H9 (cell line): ENCODE data around the gene TIRAP. TPM values are rescaled to one million over a fixed set of nuclear protein-coding genes. Genes with fewer than 3 reads are reported as not detected.

Experiments
- DNase-seq: peaks from one replicate; pipeline ENCODE4 v3.0.0-alpha.2; 2017
- H2AFZ ChIP-seq: one replicate; pipeline ENCODE4 v1.6.1; 2013; ENCODE audit warnings: mild to moderate bottlenecking, low read length, control low read depth, moderate library complexity
- H2AK5ac ChIP-seq: 2 replicates; pipeline ENCODE4 v1.6.1; 2013; ENCODE audit warnings: low read length, control low read depth, mixed read lengths; ENCODE audit not compliant: insufficient read length
- H2BK120ac ChIP-seq: one replicate; pipeline ENCODE4 v1.6.1; 2013; ENCODE audit warnings: low read depth, mild to moderate bottlenecking, low read length, control low read depth, inconsistent platforms; ENCODE audit not compliant: poor library complexity, severe bottlenecking
- H2BK12ac ChIP-seq: 2 replicates; pipeline ENCODE4 v1.6.1; 2013; ENCODE audit warnings: low read length, control low read depth, mixed read lengths, low read depth; ENCODE audit not compliant: insufficient read length
- H2BK15ac ChIP-seq: 2 replicates; pipeline ENCODE4 v1.6.1; 2013; ENCODE audit warnings: low read depth, low read length, control low read depth
- H2BK20ac ChIP-seq: one replicate; pipeline ENCODE4 v1.6.1; 2013; ENCODE audit warnings: low read depth, mild to moderate bottlenecking, low read length, control low read depth, inconsistent platforms; ENCODE audit not compliant: poor library complexity, severe bottlenecking
- H2BK5ac ChIP-seq: 2 replicates; pipeline ENCODE4 v1.6.1; 2013; ENCODE audit warnings: low read length, control low read depth, mixed read lengths; ENCODE audit not compliant: insufficient read length
- H3K14ac ChIP-seq: 2 replicates; pipeline ENCODE4 v1.6.1; 2013; ENCODE audit warnings: low read length, control low read depth; ENCODE audit not compliant: insufficient read depth
- H3K18ac ChIP-seq: 2 replicates; pipeline ENCODE4 v1.6.1; 2013; ENCODE audit warnings: low read depth, mild to moderate bottlenecking, mixed read lengths, low read length, control low read depth; ENCODE audit not compliant: insufficient read length
- H3K23ac ChIP-seq: 2 replicates; pipeline ENCODE4 v1.6.1; 2013; ENCODE audit warnings: low read length, control low read depth, mixed read lengths, low read depth; ENCODE audit not compliant: insufficient read length
- H3K23me2 ChIP-seq: 2 replicates; pipeline ENCODE4 v1.6.1; 2013; ENCODE audit warnings: low read depth, mild to moderate bottlenecking, mixed read lengths, low read length, control low read depth; ENCODE audit not compliant: insufficient read length, poor library complexity, severe bottlenecking
- H3K27ac ChIP-seq: 2 replicates; pipeline ENCODE4 v1.5.1; 2013; ENCODE audit warnings: low read length, control low read depth, mixed read lengths, low read depth; ENCODE audit not compliant: insufficient read length
- H3K27me3 ChIP-seq: 2 replicates; pipeline ENCODE4 v1.6.1; 2013; ENCODE audit warnings: low read length, control low read depth, inconsistent platforms; ENCODE audit not compliant: insufficient read depth
- H3K4ac ChIP-seq: 2 replicates; pipeline ENCODE4 v1.6.1; 2013; ENCODE audit warnings: low read depth, mild to moderate bottlenecking, control low read depth, inconsistent platforms, low read length, moderate library complexity
- H3K4me1 ChIP-seq: 2 replicates; pipeline ENCODE4 v1.6.1; 2013; ENCODE audit warnings: low read length, control low read depth, inconsistent platforms; ENCODE audit not compliant: insufficient read depth
- H3K4me2 ChIP-seq: 2 replicates; pipeline ENCODE4 v1.6.1; 2013; ENCODE audit warnings: low read length, control low read depth, mixed read lengths; ENCODE audit not compliant: insufficient read length, insufficient read depth
- H3K56ac ChIP-seq: 2 replicates; pipeline ENCODE4 v1.6.1; 2013; ENCODE audit warnings: low read depth, mild to moderate bottlenecking, mixed read lengths, low read length, control low read depth; ENCODE audit not compliant: insufficient read length
- H3K79me1 ChIP-seq: 2 replicates; pipeline ENCODE4 v1.6.1; 2013; ENCODE audit warnings: low read depth, mild to moderate bottlenecking, moderate library complexity, low read length, control low read depth, inconsistent platforms; ENCODE audit not compliant: insufficient read depth, poor library complexity, severe bottlenecking
- H3K79me2 ChIP-seq: 2 replicates; pipeline ENCODE4 v1.6.1; 2013; ENCODE audit warnings: low read length, control low read depth, inconsistent platforms; ENCODE audit not compliant: insufficient read depth
- H3K9ac ChIP-seq: 2 replicates; pipeline ENCODE4 v1.6.1; 2013; ENCODE audit warnings: low read length, control low read depth, mixed read lengths; ENCODE audit not compliant: insufficient read length; ENCODE audit errors: extremely low read depth
- H3K9me3 ChIP-seq: one replicate; pipeline ENCODE4 v1.6.1; 2013; ENCODE audit warnings: low read depth, low read length, inconsistent platforms; ENCODE audit not compliant: control insufficient read depth
- H3T11ph ChIP-seq: one replicate; pipeline ENCODE4 v1.6.1; 2013; ENCODE audit warnings: mild to moderate bottlenecking, low read length, control low read depth, inconsistent platforms
- H4K20me1 ChIP-seq: one replicate; pipeline ENCODE4 v1.6.1; 2013; ENCODE audit not compliant: control insufficient read depth, insufficient read length, insufficient read depth
- H4K5ac ChIP-seq: 2 replicates; pipeline ENCODE4 v1.6.1; 2013; ENCODE audit warnings: low read depth, mild to moderate bottlenecking, mixed read lengths, low read length, control low read depth; ENCODE audit not compliant: insufficient read length
- H4K8ac ChIP-seq: replicated peaks from 2 replicates; pipeline ENCODE4 v1.6.1; 2013; ENCODE audit warnings: low read length, control low read depth, mixed read lengths, low read depth; ENCODE audit not compliant: insufficient read length
- H4K91ac ChIP-seq: 2 replicates; pipeline ENCODE4 v1.6.1; 2013; ENCODE audit warnings: low read depth, mild to moderate bottlenecking, moderate library complexity, mixed read lengths, low read length, control low read depth; ENCODE audit not compliant: insufficient read length
- H3K27ac Mint-ChIP-seq, 3 experiments: 2 replicates in 2 of 3; 3 replicates in 1 of 3; pipeline ENCODE4 v1.8.0; 2020 to 2021; ENCODE audit warnings: mixed read lengths in 3 of 3, mild to moderate bottlenecking in 1 of 3, moderate library complexity in 1 of 3
- H3K27me3 Mint-ChIP-seq: 2 replicates; pipeline ENCODE4 v1.8.0; 2021; ENCODE audit warnings: low read depth, mild to moderate bottlenecking, moderate library complexity, mixed read lengths
- H3K36me3 Mint-ChIP-seq, 3 experiments: 2 replicates in 2 of 3; 3 replicates in 1 of 3; pipeline ENCODE4 v1.8.0; 2020 to 2021; ENCODE audit warnings: low read depth in 3 of 3, mixed read lengths in 3 of 3; ENCODE audit not compliant: insufficient read depth in 1 of 3
- H3K4me1 Mint-ChIP-seq, 2 experiments: 2 replicates each; pipeline ENCODE4 v1.8.0; 2020; ENCODE audit warnings: mixed read lengths in 2 of 2
- H3K4me3 Mint-ChIP-seq, 2 experiments: 2 replicates in 1 of 2; 3 replicates in 1 of 2; pipeline ENCODE4 v1.8.0; 2020 to 2021; ENCODE audit warnings: mild to moderate bottlenecking in 2 of 2, mixed read lengths in 2 of 2, moderate library complexity in 1 of 2
- H3K9me3 Mint-ChIP-seq, 2 experiments: 2 replicates in 1 of 2; 3 replicates in 1 of 2; pipeline ENCODE4 v1.8.0; 2020; ENCODE audit warnings: mild to moderate bottlenecking in 2 of 2, mixed read lengths in 2 of 2, moderate library complexity in 1 of 2
- CTCF ChIP-seq: fragments of 200-600 bp; sonication (generic); conservative IDR thresholded peaks from 3 replicates; pipeline ENCODE4 v1.8.0; 2021; ENCODE audit warnings: antibody characterized with exemption, mild to moderate bottlenecking
- WGBS: extraction: QIAGEN DNeasy Blood & Tissue Kit; methylation state at CpG from one replicate; pipeline ENCODE4 v1.1.7; 2013; ENCODE audit warnings: missing lambda C conversion rate, low lambda C conversion rate, mixed read lengths; ENCODE audit not compliant: insufficient read length; ENCODE audit errors: extremely low coverage; 5-methylcytosine and 5-hydroxymethylcytosine counted together
- total RNA-seq: library from RNA; stranded (reverse); gene quantifications from 2 replicates; pipeline ENCODE4 v1.2.1, GENCODE V29; 2021

Gene TIRAP
- total RNA-seq, 1 experiment from 2014 or later = 7.0 TPM

DNA sequence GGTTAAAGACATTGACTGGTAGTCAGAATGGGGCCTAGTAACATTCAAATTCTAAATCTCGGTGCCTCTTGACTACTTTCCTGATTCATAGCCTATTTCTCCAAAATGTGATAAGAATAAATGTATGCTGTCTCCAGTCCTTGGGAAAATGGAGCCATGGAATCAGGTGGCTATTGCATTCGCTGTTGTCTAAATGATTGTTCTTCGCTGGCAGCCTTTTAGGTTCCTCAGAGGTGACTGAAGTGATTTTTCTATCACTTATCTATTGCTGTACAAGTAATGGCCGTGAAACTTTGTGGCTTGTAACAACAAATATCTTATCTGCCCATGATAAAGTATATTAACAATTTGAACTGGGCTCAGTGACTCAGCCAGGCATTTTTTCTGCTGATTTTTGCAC, 29.6 kb upstream of the TIRAP start:
- Histone ChIP-seq H3K27me3 (no peaks in the 10 kb centered on the region; the same call in 1 of the 2 replicates), H4K5ac (no peak overlapping the region), H3K9me3 (no peaks in the 10 kb centered on the region), H3K27ac (no peak overlapping the region), H3K79me1 (no peaks in the 10 kb centered on the region), H3K23ac (no peak overlapping the region), H4K8ac (no peak overlapping the region), H3K4me1 (no peaks in the 10 kb centered on the region), H2BK12ac (no peak overlapping the region), H4K91ac (no peak overlapping the region), H3K23me2 (no peaks in the 10 kb centered on the region), H3K14ac (no peak overlapping the region), H3K4me2 (no peak overlapping the region), H2BK20ac (no peak overlapping the region), H3K56ac (no peak overlapping the region), H2BK15ac (no peak overlapping the region), H3K9ac (no peak overlapping the region), H2BK120ac (no peak overlapping the region), H2BK5ac (no peak overlapping the region), H3K4ac (no peak overlapping the region), H2AFZ (no peak overlapping the region), H3K79me2 (no peaks in the 10 kb centered on the region), H2AK5ac (no peak overlapping the region), H3T11ph (no peak overlapping the region), H4K20me1 (no peaks in the 10 kb centered on the region), H3K18ac (no peak overlapping the region)
- no peaks in the 10 kb centered on the region for H3K4me1 Mint-ChIP-seq
- no peaks in the 10 kb centered on the region for H3K27me3 Mint-ChIP-seq
- DNase-seq = no peak
- no CpG with 5 or more reads among the region's 4 CpGs for WGBS
- peaks cover 14 to 61% (median 48%) of the 10 kb centered on the region in 3 experiments for H3K36me3 Mint-ChIP-seq
- no peak overlapping the region; a peak in 1 of 7 replicates for H3K27ac Mint-ChIP-seq
- H3K4me3 Mint-ChIP-seq = no peak overlapping the region
- no peaks in the 10 kb centered on the region for H3K9me3 Mint-ChIP-seq
- TF ChIP-seq CTCF = no peak
